ENCODE results near the gene TPRG1.

Gene TPRG1

GRCh38 chr3:189139611-189139940, 32.2 kb upstream of the TPRG1 start:
- H3K36me3 ChIP-seq (ENCODE audit: low read depth) = no peaks in the 10 kb centered on the region
- no peaks in the 10 kb centered on the region for H3K4me1 ChIP-seq (ENCODE audit: insufficient read depth, poor library complexity, severe bottlenecking)
- H3K4me3 ChIP-seq (ENCODE audit: severe bottlenecking) = no peak overlapping the region
- no peaks in the 10 kb centered on the region for H3K9me3 ChIP-seq (ENCODE audit: severe bottlenecking)
- H3K27ac ChIP-seq (ENCODE audit: poor library complexity, severe bottlenecking) = no peak overlapping the region
- ATAC-seq (ENCODE audit: low read depth) (no peak), DNase-seq (ENCODE audit: low spot score) (no peak)
- TF ChIP-seq, protein P1, sequence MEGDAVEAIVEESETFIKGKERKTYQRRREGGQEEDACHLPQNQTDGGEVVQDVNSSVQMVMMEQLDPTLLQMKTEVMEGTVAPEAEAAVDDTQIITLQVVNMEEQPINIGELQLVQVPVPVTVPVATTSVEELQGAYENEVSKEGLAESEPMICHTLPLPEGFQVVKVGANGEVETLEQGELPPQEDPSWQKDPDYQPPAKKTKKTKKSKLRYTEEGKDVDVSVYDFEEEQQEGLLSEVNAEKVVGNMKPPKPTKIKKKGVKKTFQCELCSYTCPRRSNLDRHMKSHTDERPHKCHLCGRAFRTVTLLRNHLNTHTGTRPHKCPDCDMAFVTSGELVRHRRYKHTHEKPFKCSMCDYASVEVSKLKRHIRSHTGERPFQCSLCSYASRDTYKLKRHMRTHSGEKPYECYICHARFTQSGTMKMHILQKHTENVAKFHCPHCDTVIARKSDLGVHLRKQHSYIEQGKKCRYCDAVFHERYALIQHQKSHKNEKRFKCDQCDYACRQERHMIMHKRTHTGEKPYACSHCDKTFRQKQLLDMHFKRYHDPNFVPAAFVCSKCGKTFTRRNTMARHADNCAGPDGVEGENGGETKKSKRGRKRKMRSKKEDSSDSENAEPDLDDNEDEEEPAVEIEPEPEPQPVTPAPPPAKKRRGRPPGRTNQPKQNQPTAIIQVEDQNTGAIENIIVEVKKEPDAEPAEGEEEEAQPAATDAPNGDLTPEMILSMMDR (IDR thresholded peaks at IDR 0.05; ENCODE audit: poor library complexity, severe bottlenecking) = no peak
- peaks cover 3% of the 10 kb centered on the region for H3K27me3 ChIP-seq (ENCODE audit: insufficient read depth, poor library complexity, severe bottlenecking)

GRCh38 chr3:189142527-189142926, 29.2 kb upstream of the TPRG1 start:
- Histone ChIP-seq H3K27me3 (ENCODE audit: insufficient read depth, poor library complexity, severe bottlenecking) (peaks cover 3% of the 10 kb centered on the region), H3K4me1 (ENCODE audit: insufficient read depth, poor library complexity, severe bottlenecking) (no peaks in the 10 kb centered on the region), H3K4me3 (ENCODE audit: severe bottlenecking) (no peak overlapping the region), H3K27ac (ENCODE audit: poor library complexity, severe bottlenecking) (no peak overlapping the region), H3K36me3 (ENCODE audit: low read depth) (no peaks in the 10 kb centered on the region), H3K9me3 (ENCODE audit: severe bottlenecking) (no peaks in the 10 kb centered on the region)
- TF ChIP-seq, protein P1 (IDR thresholded peaks at IDR 0.05; ENCODE audit: poor library complexity, severe bottlenecking) = no peak
- DNase-seq (ENCODE audit: low spot score) = no peak
- no peak for ATAC-seq (ENCODE audit: low read depth)

GRCh38 chr3:189143321-189143720, 28.4 kb upstream of the TPRG1 start:
- H3K9me3 ChIP-seq (ENCODE audit: severe bottlenecking) = no peaks in the 10 kb centered on the region
- no peak overlapping the region for H3K4me3 ChIP-seq (ENCODE audit: severe bottlenecking)
- no peak overlapping the region for H3K27ac ChIP-seq (ENCODE audit: poor library complexity, severe bottlenecking)
- DNase-seq (ENCODE audit: low spot score) (no peak), ATAC-seq (ENCODE audit: low read depth) (no peak)
- H3K27me3 ChIP-seq (ENCODE audit: insufficient read depth, poor library complexity, severe bottlenecking) = peaks cover 3% of the 10 kb centered on the region
- H3K36me3 ChIP-seq (ENCODE audit: low read depth) = no peaks in the 10 kb centered on the region
- no peaks in the 10 kb centered on the region for H3K4me1 ChIP-seq (ENCODE audit: insufficient read depth, poor library complexity, severe bottlenecking)
- TF ChIP-seq, protein P1 (IDR thresholded peaks at IDR 0.05; ENCODE audit: poor library complexity, severe bottlenecking) = no peak

- no peak overlapping the region for H3K27ac ChIP-seq (ENCODE audit: poor library complexity, severe bottlenecking)
- no peak overlapping the region for H3K4me3 ChIP-seq (ENCODE audit: severe bottlenecking)
- no peak for DNase-seq (ENCODE audit: low spot score)
- ATAC-seq (ENCODE audit: low read depth) = no peak
- H3K4me1 ChIP-seq (ENCODE audit: insufficient read depth, poor library complexity, severe bottlenecking) = no peaks in the 10 kb centered on the region
- no peaks in the 10 kb centered on the region for H3K9me3 ChIP-seq (ENCODE audit: severe bottlenecking)
- TF ChIP-seq, protein P1 (IDR thresholded peaks at IDR 0.05; ENCODE audit: poor library complexity, severe bottlenecking) = no peak
- no peaks in the 10 kb centered on the region for H3K36me3 ChIP-seq (ENCODE audit: low read depth)
- peaks cover 3% of the 10 kb centered on the region for H3K27me3 ChIP-seq (ENCODE audit: insufficient read depth, poor library complexity, severe bottlenecking)
Measured at GRCh38 chr3:189143771-189144170, 28.0 kb upstream of the TPRG1 start.

GRCh38 chr3:189144645-189145044, 27.1 kb upstream of the TPRG1 start:
- TF ChIP-seq, protein P1 (IDR thresholded peaks at IDR 0.05; ENCODE audit: poor library complexity, severe bottlenecking) = peak; percentile 42
- no peak for DNase-seq (ENCODE audit: low spot score)
- Histone ChIP-seq H3K27me3 (ENCODE audit: insufficient read depth, poor library complexity, severe bottlenecking) (peaks cover 3% of the 10 kb centered on the region), H3K4me3 (ENCODE audit: severe bottlenecking) (no peak overlapping the region), H3K27ac (ENCODE audit: poor library complexity, severe bottlenecking) (no peak overlapping the region), H3K4me1 (ENCODE audit: insufficient read depth, poor library complexity, severe bottlenecking) (no peaks in the 10 kb centered on the region), H3K36me3 (ENCODE audit: low read depth) (no peaks in the 10 kb centered on the region), H3K9me3 (ENCODE audit: severe bottlenecking) (no peaks in the 10 kb centered on the region)
- ATAC-seq (ENCODE audit: low read depth) = peak; percentile 56; the same call in 2 of the 3 replicates

Data from RWPE2 (cell line).